Osteocyte (in vitro differentiated cells): ENCODE results near the gene PLPPR5. TPM values are rescaled to one million over a fixed set of nuclear protein-coding genes. Genes with fewer than 3 reads are reported as not detected.
A peak's percentile ranks its signal among the peaks of the same experiment; 100 is the strongest.
"Not testable (repeated sequence)": the region's sequence is repeated elsewhere in the genome, so short reads cannot be mapped to it uniquely, and the experiment has no call there.

ENCODE experiments used
- DNase-seq: peaks from one replicate; pipeline ENCODE4 v3.0.0; 2021; ENCODE audit warnings: mixed read lengths; ENCODE audit not compliant: unreplicated experiment; ENCODE audit errors: extremely low spot score
- H3K27ac Mint-ChIP-seq: one replicate; pipeline ENCODE4 v1.8.0; 2021; ENCODE audit warnings: mild to moderate bottlenecking, mixed read lengths; ENCODE audit not compliant: unreplicated experiment
- H3K27me3 Mint-ChIP-seq: one replicate; pipeline ENCODE4 v1.8.0; 2021; ENCODE audit warnings: mixed read lengths; ENCODE audit not compliant: unreplicated experiment
- H3K36me3 Mint-ChIP-seq: one replicate; pipeline ENCODE4 v1.8.0; 2021; ENCODE audit warnings: mixed read lengths; ENCODE audit not compliant: unreplicated experiment
- H3K4me1 Mint-ChIP-seq: one replicate; pipeline ENCODE4 v1.8.0; 2021; ENCODE audit warnings: mixed read lengths; ENCODE audit not compliant: unreplicated experiment
- H3K4me3 Mint-ChIP-seq: one replicate; pipeline ENCODE4 v1.8.0; 2021; ENCODE audit warnings: mild to moderate bottlenecking, moderate library complexity, mixed read lengths; ENCODE audit not compliant: unreplicated experiment
- H3K9me3 Mint-ChIP-seq: one replicate; pipeline ENCODE4 v1.8.0; 2021; ENCODE audit warnings: mixed read lengths; ENCODE audit not compliant: unreplicated experiment
- CTCF ChIP-seq: fragments of 200-600 bp; sonication (generic); IDR thresholded peaks from 2 replicates; pipeline ENCODE4 v1.5.0; 2021; ENCODE audit warnings: antibody characterized with exemption, mild to moderate bottlenecking, moderate library complexity
- long read RNA-seq: library from polyadenylated mRNA; unstranded; transcript quantifications from one replicate; pipeline ENCODE4 v2.0.0, GENCODE V29; 2021
- total RNA-seq: library from RNA; stranded (reverse); gene quantifications from 2 replicates; pipeline ENCODE4 v1.2.1, GENCODE V29; 2021

The PLPPR5 gene
- total RNA-seq: not detected in 2 replicates
- long read RNA-seq: 0 reads

GRCh38 chr1:99004861-99005442, at the start of gene PLPPR5:
PLPPR5 (minus strand) TSS chr1:99004861; CDS start chr1:99004671, 190 bp downstream.
- DNase-seq: no peak
- Mint-ChIP-seq H3K27ac (no peak within 1 kb of the TSS), H3K9me3 (no peaks in the 10 kb centered on the region), H3K4me1 (peaks cover 6% of the 10 kb centered on the region), H3K27me3 (peaks cover 76% of the 10 kb centered on the region), H3K36me3 (no peaks in the 10 kb centered on the region), H3K4me3 (peak within 1 kb of the TSS; percentile 64)
- TF ChIP-seq CTCF: no peak

DNA sequence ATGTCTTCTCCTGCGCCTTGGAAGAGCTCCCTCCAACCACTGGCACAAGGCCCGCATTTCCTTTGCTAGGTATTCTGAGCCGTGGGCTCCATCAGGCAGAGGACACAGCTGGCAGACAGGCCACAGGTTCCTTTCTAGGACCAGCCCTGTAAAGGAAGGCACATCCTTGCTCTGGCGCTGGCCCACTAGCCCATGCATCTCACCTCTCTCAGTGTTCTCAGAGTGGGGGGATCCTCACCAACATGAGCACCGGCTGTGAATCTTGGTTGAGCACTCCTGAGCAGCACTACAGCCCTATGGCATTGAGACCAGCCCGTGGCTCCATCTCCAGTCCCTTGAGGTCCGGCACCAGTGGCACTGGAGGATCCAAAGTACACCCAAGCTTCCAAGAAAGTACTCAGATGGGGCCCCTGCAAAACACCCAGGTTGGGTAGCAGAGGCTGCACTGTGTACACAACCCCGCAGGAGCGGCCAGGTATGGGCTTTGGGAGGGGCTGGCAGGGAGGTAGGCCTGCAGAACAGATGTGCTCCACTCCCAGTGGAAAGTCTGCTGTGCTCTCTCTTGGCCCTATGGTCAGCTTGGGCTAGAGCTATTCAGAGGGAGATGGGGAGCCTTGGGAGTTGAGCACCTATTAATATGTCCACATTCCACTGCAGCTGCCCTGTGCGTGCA, 47.1 kb upstream of the PLPPR5 start:
- Mint-ChIP-seq H3K9me3 (no peaks in the 10 kb centered on the region), H3K27me3 (peaks cover 5% of the 10 kb centered on the region), H3K4me3 (no peak overlapping the region), H3K4me1 (no peaks in the 10 kb centered on the region), H3K36me3 (no peaks in the 10 kb centered on the region), H3K27ac (no peak overlapping the region)
- DNase-seq: no peak
- no peak for TF ChIP-seq CTCF

DNA sequence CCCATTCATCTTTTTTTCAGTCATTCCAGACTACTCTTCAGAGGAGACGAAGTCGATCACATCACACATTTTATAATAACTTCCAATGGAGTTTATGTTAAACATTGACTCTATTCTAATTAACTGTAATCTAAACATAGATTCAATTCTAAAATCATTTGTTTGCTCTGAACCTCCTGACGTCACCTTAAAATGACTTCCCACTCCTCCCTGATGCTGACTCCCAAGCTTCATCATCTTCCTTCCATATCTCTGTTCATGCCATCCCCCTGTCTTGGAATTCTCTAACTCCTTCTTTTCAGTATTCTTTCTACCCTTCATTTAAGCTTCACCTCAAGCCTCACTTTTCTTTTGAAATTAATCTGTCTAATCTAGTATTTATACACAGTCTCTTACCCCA, 45.1 kb upstream of the PLPPR5 start:
- Mint-ChIP-seq H3K27ac (no peak overlapping the region), H3K27me3 (no peaks in the 10 kb centered on the region)

GRCh38 chr1:99036746-99037145, 32.1 kb upstream of the PLPPR5 start:
- not testable (repeated sequence) for H3K27me3 Mint-ChIP-seq, DNase-seq, H3K4me3 Mint-ChIP-seq, H3K36me3 Mint-ChIP-seq, H3K4me1 Mint-ChIP-seq, H3K27ac Mint-ChIP-seq
- H3K9me3 Mint-ChIP-seq: peaks cover 23% of the 10 kb centered on the region

More for the DNA sequence above, 45.1 kb upstream of the PLPPR5 start:
- no peaks in the 10 kb centered on the region for H3K9me3 Mint-ChIP-seq
- no peak overlapping the region for H3K4me3 Mint-ChIP-seq
- H3K4me1 Mint-ChIP-seq: no peaks in the 10 kb centered on the region
- no peak for TF ChIP-seq CTCF
- no peak for DNase-seq
- no peaks in the 10 kb centered on the region for H3K36me3 Mint-ChIP-seq

DNA sequence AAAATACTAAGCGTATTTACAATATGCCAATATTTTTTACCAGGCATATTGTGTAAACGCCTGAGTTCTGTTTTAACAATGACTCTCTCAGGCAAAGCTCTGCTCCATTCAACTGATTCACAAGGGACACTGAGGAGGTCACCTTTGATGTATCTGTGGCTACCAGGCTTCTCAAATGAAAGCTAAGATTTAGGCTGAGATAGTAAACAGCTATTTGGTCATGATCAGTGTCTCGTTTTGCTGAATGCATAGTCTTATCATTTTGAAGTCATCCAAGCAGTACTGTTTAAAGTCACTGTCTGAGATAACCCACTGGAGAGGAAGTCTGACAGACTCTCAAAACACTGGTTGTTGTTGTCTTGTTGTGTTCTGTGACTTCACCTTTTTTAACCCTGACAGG, 13.7 kb upstream of the PLPPR5 start:
- no peak for DNase-seq
- Mint-ChIP-seq H3K4me3 (no peak overlapping the region), H3K27ac (no peak overlapping the region), H3K9me3 (no peaks in the 10 kb centered on the region), H3K36me3 (no peaks in the 10 kb centered on the region), H3K27me3 (peaks cover 30% of the 10 kb centered on the region), H3K4me1 (no peaks in the 10 kb centered on the region)
- TF ChIP-seq CTCF: no peak
